Right renal pelvis (tissue), 4 donors: ENCODE results near the gene TDRD1. TPM values are rescaled to one million over a fixed set of nuclear protein-coding genes. Genes with fewer than 3 reads are reported as not detected.

ENCODE experiments used
- DNase-seq, 4 donors: peaks; one replicate each; pipeline ENCODE4 v3.0.0-alpha.2; 2013; ENCODE audit warnings: low read depth in 4 of 4, low spot score in 3 of 4, missing footprints in 1 of 4
- polyA plus RNA-seq, 4 donors: library from polyadenylated mRNA; unstranded; fragments of 120-200 nt; gene quantifications; one replicate each; pipeline ENCODE4 v1.2.1, GENCODE V29; 2013; ENCODE audit not compliant: insufficient read length in 4 of 4

TDRD1 gene
- polyA plus RNA-seq, 4 donors = 0.04 TPM; not detected in 3

- DNase-seq = no peak
Measured at GRCh38 chr10:114260366-114260765, 81.2 kb downstream of the TDRD1 start.

- no peak for DNase-seq
Measured at GRCh38 chr10:114261076-114261475, 81.9 kb downstream of the TDRD1 start.

- no peak for DNase-seq
Measured at GRCh38 chr10:114262496-114262895, 83.3 kb downstream of the TDRD1 start.

GRCh38 chr10:114265392-114266053 lies 86.4 kb downstream of the TDRD1 start:
- DNase-seq = no peak

- no peak for DNase-seq
Measured at GRCh38 chr10:114266521-114266920, 87.4 kb downstream of the TDRD1 start.

- DNase-seq = no peak
Measured at GRCh38 chr10:114271075-114271778, 92.1 kb downstream of the TDRD1 start.

- DNase-seq = no peak
Measured at GRCh38 chr10:114271779-114272167, 92.6 kb downstream of the TDRD1 start.

- no peak for DNase-seq
Measured at GRCh38 chr10:114272696-114273095, 93.5 kb downstream of the TDRD1 start.

GRCh38 chr10:114273910-114274309 lies 94.8 kb downstream of the TDRD1 start:
- DNase-seq = no peak

- DNase-seq = no peak
Measured at GRCh38 chr10:114274616-114275453, 95.7 kb downstream of the TDRD1 start.

GRCh38 chr10:114276066-114276465 lies 96.9 kb downstream of the TDRD1 start:
- DNase-seq = no peak

- no peak for DNase-seq
Measured at GRCh38 chr10:114276671-114277070, 97.5 kb downstream of the TDRD1 start.

GRCh38 chr10:114278140-114278883 lies 99.2 kb downstream of the TDRD1 start:
- DNase-seq = no peak

- no peak for DNase-seq
Measured at GRCh38 chr10:114278884-114279191, 99.7 kb downstream of the TDRD1 start.

GRCh38 chr10:114279289-114279688 lies 100.1 kb downstream of the TDRD1 start:
- DNase-seq = no peak

GRCh38 chr10:114279901-114280644 lies 100.9 kb downstream of the TDRD1 start:
- no peak for DNase-seq

- DNase-seq = no peak
Measured at GRCh38 chr10:114281006-114281405, 101.9 kb downstream of the TDRD1 start.

- DNase-seq = no peak
Measured at GRCh38 chr10:114281461-114281860, 102.3 kb downstream of the TDRD1 start.
